ENCODE results near the gene NOCT.
"Not testable (repeated sequence)": the region's sequence is repeated elsewhere in the genome, so short reads cannot be mapped to it uniquely, and the experiment has no call there.

Gene NOCT, protein sequence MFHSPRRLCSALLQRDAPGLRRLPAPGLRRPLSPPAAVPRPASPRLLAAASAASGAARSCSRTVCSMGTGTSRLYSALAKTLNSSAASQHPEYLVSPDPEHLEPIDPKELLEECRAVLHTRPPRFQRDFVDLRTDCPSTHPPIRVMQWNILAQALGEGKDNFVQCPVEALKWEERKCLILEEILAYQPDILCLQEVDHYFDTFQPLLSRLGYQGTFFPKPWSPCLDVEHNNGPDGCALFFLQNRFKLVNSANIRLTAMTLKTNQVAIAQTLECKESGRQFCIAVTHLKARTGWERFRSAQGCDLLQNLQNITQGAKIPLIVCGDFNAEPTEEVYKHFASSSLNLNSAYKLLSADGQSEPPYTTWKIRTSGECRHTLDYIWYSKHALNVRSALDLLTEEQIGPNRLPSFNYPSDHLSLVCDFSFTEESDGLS

GRCh38 chr4:139015269-139015947 is at the start of gene NOCT:
Gene NOCT, plus strand, starts transcription at chr4:139015781. Its CDS starts 201 bp downstream, at chr4:139015982.
- peak; percentile 87 for DNase-seq (ENCODE audit: low spot score)

GRCh38 chr4:138967313-138967712 is 48.3 kb upstream of the NOCT start:
- DNase-seq (ENCODE audit: low spot score): no peak

DNA sequence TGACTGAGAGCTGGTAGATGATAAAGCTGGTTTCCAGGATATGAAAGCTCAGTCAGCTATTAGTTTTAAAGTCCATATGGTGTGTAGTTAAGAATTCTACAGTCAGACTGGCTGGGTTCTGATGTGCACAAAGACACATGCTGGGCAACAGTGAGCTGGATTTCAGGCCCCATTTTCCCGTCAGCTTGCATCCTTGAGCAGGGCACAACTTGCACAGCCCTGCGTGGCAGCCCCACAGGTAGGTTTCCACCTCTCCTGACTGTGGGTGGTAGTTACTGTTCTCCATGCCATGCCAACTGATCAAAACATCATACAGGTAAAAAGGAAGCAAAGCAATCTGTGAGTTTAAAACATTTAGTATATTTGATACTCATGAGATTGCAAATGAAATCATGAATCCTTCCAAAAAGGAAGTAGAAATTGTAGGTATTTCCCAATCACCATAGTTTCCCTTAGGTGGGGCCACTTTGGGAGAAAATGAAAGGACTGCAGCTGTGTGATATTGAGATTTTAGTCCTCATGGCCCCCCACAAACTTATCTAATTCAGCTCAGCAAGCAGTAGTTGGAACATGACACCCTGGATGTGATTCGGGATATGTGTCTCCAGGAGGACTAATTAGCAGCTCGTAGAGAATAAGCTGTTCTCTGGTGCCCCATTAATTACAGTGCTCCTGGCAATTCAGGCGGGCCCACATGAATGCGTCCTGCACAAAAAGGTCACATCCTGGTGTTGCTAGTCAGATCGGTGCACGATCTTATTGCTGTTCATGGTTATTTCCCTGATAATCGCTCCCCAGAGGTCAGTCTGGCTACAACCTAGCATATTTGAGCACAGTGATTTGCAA is 42.4 kb upstream of the NOCT start:
- DNase-seq (ENCODE audit: low spot score): no peak

DNA sequence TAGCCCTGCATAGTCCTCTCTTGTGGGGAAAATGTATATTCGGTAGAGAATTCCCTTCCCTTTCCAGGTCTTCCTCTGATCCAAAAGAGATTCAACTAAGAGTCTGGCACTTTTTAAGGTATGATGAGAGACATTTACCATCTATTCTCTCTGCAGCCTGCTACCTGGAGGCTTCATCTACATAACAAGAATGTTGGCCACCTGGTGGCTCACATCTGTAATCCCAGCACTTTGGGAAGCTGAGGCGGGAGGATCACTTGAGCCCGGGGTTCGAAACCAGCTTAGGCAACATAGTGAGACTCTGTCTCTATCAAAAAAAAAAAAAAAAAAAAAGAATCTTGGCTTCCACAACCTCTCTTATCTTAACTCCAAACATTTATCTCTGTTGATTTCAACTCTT is 40.4 kb upstream of the NOCT start:
- no peak for DNase-seq (ENCODE audit: low spot score)

GRCh38 chr4:138976526-138976925 is 39.1 kb upstream of the NOCT start:
- no peak for DNase-seq (ENCODE audit: low spot score)

GRCh38 chr4:138977524-138977923 is 38.1 kb upstream of the NOCT start:
- DNase-seq (ENCODE audit: low spot score): no peak

DNA sequence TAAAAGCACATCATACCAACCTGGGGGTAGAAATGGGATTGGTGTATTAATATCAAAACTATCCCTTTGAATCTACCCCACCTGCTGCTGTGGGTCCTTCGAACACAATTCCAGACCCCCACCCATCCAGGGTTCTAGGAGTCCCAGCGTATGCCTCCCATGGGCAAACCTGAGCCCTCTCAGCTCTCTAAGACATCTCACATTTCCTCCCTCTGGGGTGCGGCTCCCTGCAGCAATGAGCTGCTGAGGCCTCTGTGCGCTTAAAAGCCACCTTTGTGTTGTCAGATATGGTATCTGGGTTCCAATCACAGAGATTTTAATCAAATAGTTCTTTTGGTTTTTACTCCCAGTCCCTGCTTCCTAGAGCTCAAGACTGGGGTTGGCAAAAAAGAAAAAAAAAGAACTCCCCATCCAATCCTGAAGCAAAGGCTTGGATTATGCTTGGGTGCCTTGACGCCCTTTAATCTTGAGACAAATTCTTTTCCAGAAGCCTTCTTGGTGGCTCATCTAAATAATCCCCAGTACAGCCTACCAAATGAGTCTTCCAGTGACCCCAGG is 37.5 kb upstream of the NOCT start:
- DNase-seq (ENCODE audit: low spot score): no peak

- no peak for DNase-seq (ENCODE audit: low spot score)
Observed at GRCh38 chr4:138978600-138978999, 37.0 kb upstream of the NOCT start.

DNA sequence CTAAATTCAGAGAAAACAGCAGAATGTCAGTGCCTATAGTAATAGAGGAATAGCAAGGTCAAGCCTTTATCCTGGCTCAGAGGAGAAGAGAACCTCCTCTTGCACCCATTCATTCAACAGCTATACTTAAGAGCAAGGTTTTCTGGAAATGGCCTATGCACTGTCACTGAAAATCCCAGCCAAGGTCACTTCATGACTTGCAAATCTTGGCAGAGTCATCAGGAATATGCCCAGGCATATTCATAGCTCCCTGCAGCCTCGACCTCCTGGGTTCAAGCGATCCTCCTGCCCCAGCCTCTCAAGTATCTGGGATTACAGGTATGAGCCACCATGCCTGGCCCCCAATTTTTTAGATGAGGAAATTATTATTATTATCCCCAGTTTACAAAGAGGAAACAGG is 35.8 kb upstream of the NOCT start:
- no peak for DNase-seq (ENCODE audit: low spot score)

- no peak for DNase-seq (ENCODE audit: low spot score)
Observed at GRCh38 chr4:138981930-138982390, 33.6 kb upstream of the NOCT start.

DNA sequence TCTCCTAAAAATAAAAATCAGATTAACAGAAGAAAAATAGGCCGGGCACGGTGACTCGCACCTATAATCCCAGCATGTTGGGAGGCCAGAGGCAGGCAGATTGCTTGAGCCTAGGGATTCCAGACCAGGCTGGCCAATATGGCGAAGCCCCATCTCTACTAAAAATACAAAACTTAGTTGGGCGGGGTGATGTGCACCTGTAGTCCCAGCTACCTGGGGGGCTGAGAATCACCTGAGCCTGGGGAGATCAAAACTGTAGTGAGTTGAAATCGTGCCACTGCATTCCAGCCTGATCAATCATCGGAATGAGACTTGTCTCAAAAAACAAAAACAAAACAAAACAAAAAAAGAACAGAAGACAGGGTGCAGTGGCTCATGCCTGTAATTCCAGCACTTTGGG is 32.8 kb upstream of the NOCT start:
- no peak for DNase-seq (ENCODE audit: low spot score)

- DNase-seq (ENCODE audit: low spot score): no peak
Observed at GRCh38 chr4:138983690-138984089, 31.9 kb upstream of the NOCT start.

GRCh38 chr4:138984647-138985046 is 30.9 kb upstream of the NOCT start:
- DNase-seq (ENCODE audit: low spot score): no peak

DNA sequence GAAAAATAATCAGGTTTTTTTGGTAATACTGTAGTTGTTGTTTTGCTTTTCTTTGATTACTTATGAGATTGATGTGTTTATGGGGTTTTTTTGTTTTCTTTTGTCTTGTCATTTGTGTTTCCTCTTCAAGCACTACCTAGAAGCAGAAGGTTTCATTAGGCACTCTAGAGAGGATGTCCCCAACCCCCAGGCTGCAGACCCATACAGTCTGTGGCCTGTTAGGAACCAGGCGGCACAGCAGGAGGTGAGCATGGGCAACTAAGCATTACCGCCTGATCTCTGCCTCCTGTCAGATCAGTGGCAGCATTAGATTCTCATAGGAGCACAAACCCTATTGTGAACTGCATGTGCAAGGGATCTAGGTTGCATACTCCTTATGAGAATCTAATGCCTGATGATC is 22.9 kb upstream of the NOCT start:
- no peak for DNase-seq (ENCODE audit: low spot score)

GRCh38 chr4:138996090-138996489 is 19.5 kb upstream of the NOCT start:
- DNase-seq (ENCODE audit: low spot score): no peak

GRCh38 chr4:138999666-139000065 is 15.9 kb upstream of the NOCT start:
- DNase-seq (ENCODE audit: low spot score): no peak

GRCh38 chr4:139000134-139000533 is 15.4 kb upstream of the NOCT start:
- DNase-seq (ENCODE audit: low spot score): not testable (repeated sequence)

GRCh38 chr4:139001430-139001829 is 14.2 kb upstream of the NOCT start:
- not testable (repeated sequence) for DNase-seq (ENCODE audit: low spot score)

GRCh38 chr4:139003668-139004067 is 11.9 kb upstream of the NOCT start:
- DNase-seq (ENCODE audit: low spot score): not testable (repeated sequence)

- DNase-seq (ENCODE audit: low spot score): no peak
Observed at GRCh38 chr4:139005774-139006173, 9.8 kb upstream of the NOCT start.

DNA sequence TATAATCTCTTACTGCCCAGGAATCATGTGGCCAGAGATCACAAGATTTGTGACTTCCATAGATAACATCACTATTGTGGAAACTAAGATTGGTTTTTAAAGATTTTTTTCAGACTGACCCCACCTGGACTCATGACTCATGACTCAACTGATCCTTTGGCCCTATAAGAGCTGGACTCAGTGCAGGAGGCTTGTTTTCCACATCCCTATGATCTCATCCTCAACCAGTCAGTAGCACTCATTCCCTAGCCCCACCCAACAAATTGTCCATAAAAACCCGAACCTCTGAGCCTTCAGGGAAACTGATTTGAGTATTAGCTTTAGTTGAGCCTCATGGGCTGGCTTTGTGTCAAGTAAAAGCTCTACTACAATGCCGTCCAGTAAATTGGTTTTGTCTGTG is 7.9 kb upstream of the NOCT start:
- DNase-seq (ENCODE audit: low spot score): no peak

DNA sequence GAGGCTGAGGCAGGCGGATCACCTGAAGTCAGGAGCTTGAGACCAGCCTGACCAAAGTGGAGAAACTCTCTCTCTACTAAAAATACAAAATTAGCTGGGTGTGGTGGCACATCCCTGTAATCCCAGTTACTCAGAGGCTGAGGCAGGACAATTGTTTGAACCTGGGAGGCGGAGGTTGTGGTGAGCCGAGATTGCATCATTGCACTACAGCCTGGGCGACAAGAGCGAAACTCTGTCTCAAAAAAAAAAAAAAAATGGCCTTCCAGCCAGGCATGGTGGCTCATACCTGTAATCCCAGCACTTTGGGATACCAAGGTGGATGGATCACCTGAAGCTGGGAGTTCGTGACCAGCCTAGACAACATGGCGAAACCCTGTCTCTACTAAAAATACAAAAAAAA is 7.3 kb upstream of the NOCT start:
- not testable (repeated sequence) for DNase-seq (ENCODE audit: low spot score)

All from SW480 (cell line).